ENCODE results near the gene PSTPIP1. TPM values are rescaled to one million over a fixed set of nuclear protein-coding genes. Genes with fewer than 3 reads are reported as not detected.

PSTPIP1 gene
- total and polyA plus RNA-seq, 10 of the 15 experiments (the other 5 are each of a cell fraction or from before 2014, with no cell fraction given) = 0.50 to 29.3 (median 14.5) TPM

GRCh38 chr15:76973906-76974305, 21.0 kb upstream of the PSTPIP1 start (continued):
- TF ChIP-seq SMAD1 (IDR thresholded peaks at IDR 0.05; ENCODE audit: low read depth, partially characterized antibody) (no peak), NRF1 (conservative IDR thresholded peaks at IDR 0.05; ENCODE audit: low read depth, low read length) (no peak), ASH2L (IDR thresholded peaks at IDR 0.05; ENCODE audit: borderline replicate concordance, low read depth) (no peak)

GRCh38 chr15:76974456-76975036, 20.4 kb upstream of the PSTPIP1 start:
- Histone ChIP-seq H3K9ac (ENCODE audit: control insufficient read depth, insufficient read depth, low read length) (no peak overlapping the region), H3K4me2 (ENCODE audit: control insufficient read depth, insufficient read depth) (no peak overlapping the region), H3K79me2 (ENCODE audit: control insufficient read depth, insufficient read depth, low read length) (no peaks in the 10 kb centered on the region), H2AFZ (ENCODE audit: control insufficient read depth, low read depth, low read length) (no peak overlapping the region), H3K4me1 (ENCODE audit: control insufficient read depth, insufficient read depth, low read length) (no peaks in the 10 kb centered on the region), H3K9me3 (replicated peaks; ENCODE audit: control insufficient read depth, insufficient read depth, low read length) (no peaks in the 10 kb centered on the region; the same call in 2 of the 3 replicates), H3K27me3 (replicated peaks in 1 of 2; ENCODE audit: control insufficient read depth in 2 of 2, insufficient read depth in 2 of 2, low read length in 1 of 2) (no peaks in the 10 kb centered on the region; a peak in 1 of 4 replicates), H3K36me3 (ENCODE audit: control insufficient read depth in 2 of 2, insufficient read depth in 2 of 2, low read length in 1 of 2) (no peaks in the 10 kb centered on the region), H4K20me1 (ENCODE audit: control insufficient read depth, insufficient read depth) (no peaks in the 10 kb centered on the region), H3K4me3 (no peak overlapping the region), H3K27ac (ENCODE audit: control insufficient read depth, insufficient read depth) (no peak overlapping the region)
- FAIRE-seq = no peak
- ChIA-PET SMC1A (ENCODE audit: uncharacterized antibody, unreplicated experiment) (interaction anchor here (0.8 to 14.1 kb wide), 25 partner anchors 9 to 569 kb away, joined by 3 to 375 read pairs (median 6); partner anchors contain the start of gene PSTPIP1), RAD21 (ENCODE audit: unreplicated experiment) (interaction anchor here (0.8 to 15.6 kb wide), 18 partner anchors 9 to 568 kb away, joined by 3 to 259 read pairs (median 11); no protein-coding TSS in a partner anchor), CTCF (interaction anchor here (0.6 to 16.6 kb wide), 39 partner anchors 9 to 672 kb away, joined by 3 to 483 read pairs (median 15); partner anchors contain the start of gene PSTPIP1), POLR2A (interaction anchor here (1.2 to 2.6 kb wide), 3 partner anchors 39 to 57 kb away, joined by 7 to 10 read pairs (median 8); no protein-coding TSS in a partner anchor)
- TF ChIP-seq MYB (IDR thresholded peaks at IDR 0.05; ENCODE audit: borderline replicate concordance, low read depth, low read length) (no peak), ESRRA (IDR thresholded peaks at IDR 0.05; ENCODE audit: low read length) (no peak), YBX1 (IDR thresholded peaks at IDR 0.05) (no peak), NFXL1 (IDR thresholded peaks at IDR 0.05; ENCODE audit: borderline replicate concordance) (no peak), HDGF (IDR thresholded peaks at IDR 0.05) (no peak), LARP7 (IDR thresholded peaks at IDR 0.05) (no peak), ZBTB33 (IDR thresholded peaks at IDR 0.05) (no peak), BHLHE40 (IDR thresholded peaks at IDR 0.05; ENCODE audit: borderline replicate concordance in 1 of 2, low read depth in 2 of 2, low read length in 1 of 2) (no peak), TCF7 (IDR thresholded peaks at IDR 0.05; ENCODE audit: borderline replicate concordance) (no peak), SMC3 (IDR thresholded peaks at IDR 0.05; ENCODE audit: borderline replicate concordance, low read length) (peak; percentile 21; the same call in 1 of the 2 replicates), IRF3 (IDR thresholded peaks at IDR 0.05) (no peak), MEF2A (IDR thresholded peaks at IDR 0.05; ENCODE audit: insufficient read depth, low read depth, low read length) (no peak), NFYA (IDR thresholded peaks at IDR 0.05; ENCODE audit: borderline replicate concordance, low read depth, low read length) (no peak)
- TF ChIP-seq, protein P1, sequence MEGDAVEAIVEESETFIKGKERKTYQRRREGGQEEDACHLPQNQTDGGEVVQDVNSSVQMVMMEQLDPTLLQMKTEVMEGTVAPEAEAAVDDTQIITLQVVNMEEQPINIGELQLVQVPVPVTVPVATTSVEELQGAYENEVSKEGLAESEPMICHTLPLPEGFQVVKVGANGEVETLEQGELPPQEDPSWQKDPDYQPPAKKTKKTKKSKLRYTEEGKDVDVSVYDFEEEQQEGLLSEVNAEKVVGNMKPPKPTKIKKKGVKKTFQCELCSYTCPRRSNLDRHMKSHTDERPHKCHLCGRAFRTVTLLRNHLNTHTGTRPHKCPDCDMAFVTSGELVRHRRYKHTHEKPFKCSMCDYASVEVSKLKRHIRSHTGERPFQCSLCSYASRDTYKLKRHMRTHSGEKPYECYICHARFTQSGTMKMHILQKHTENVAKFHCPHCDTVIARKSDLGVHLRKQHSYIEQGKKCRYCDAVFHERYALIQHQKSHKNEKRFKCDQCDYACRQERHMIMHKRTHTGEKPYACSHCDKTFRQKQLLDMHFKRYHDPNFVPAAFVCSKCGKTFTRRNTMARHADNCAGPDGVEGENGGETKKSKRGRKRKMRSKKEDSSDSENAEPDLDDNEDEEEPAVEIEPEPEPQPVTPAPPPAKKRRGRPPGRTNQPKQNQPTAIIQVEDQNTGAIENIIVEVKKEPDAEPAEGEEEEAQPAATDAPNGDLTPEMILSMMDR (IDR thresholded peaks at IDR 0.05 in 2 of 3, conservative IDR thresholded peaks at IDR 0.05 in 1 of 3; ENCODE audit: control insufficient read depth in 2 of 3, extremely low read depth in 1 of 3, insufficient read depth in 1 of 3, low read depth in 3 of 3, low read length in 3 of 3) = peak in 2 of 3 experiments; percentile 12 to 28; a peak in 1 of 6 replicates
- no TSS peak for BruUV-seq (replicated peaks)
- intact Hi-C loops (cut with micrococcal nuclease; ENCODE audit: unreplicated experiment) (loop anchor here (5.0 kb wide), 1 partner anchor 113 kb away; no protein-coding TSS in a partner anchor), in situ Hi-C loops (cut with MboI) (no loop called here)
- DNase-seq (ENCODE audit: low read depth, low spot score) = no peak
- WGBS (ENCODE audit: insufficient coverage, insufficient replicate concordance, low lambda C conversion rate, missing lambda C conversion rate) = 31% methylated on average over 4 of the region's 4 CpGs
- ATAC-seq = peak; percentile 23; the same call in 2 of the 3 replicates
